HG03354 (cell line): ENCODE measurements around the gene S100PBP.

Experiments used
- ATAC-seq: cut with Tn5 transposase; IDR thresholded peaks from one replicate; pipeline ENCODE4 v1.9.1; 2021; ENCODE audit warnings: mild to moderate bottlenecking; ENCODE audit not compliant: unreplicated experiment, poor library complexity, severe bottlenecking

S100PBP gene

DNA sequence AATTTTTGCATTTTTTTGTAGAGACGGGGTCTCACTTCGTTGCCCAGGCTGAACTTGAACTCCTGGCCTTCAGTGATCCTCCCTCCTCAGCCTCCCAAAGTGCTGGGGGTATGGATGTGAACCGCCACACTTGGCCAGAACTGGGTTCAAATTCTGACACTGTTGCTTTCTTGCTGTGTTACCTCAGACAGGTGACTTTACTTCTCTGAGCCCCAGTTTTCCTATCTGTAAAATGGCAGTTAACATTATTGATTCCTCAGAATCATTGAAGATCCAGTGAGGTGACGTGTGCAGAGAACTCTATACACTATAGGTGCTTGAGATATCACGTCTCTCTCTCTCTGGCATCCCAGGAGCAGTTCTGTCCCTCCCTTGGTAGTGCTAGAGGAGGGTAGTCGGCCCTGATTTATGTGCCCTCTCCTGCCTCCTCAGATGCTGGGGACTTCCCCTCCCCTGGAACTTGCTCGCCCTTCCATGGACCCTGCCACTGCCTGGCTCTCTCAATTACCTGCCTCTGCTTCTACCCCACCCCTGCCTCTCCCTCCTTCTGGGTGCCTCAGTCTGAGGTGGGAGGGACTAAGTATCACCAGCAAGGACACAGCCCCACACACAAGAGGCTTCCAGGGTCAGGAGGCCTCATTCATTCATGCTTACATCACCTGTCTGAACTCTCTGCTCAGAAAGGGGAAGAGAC is 66.0 kb downstream of the S100PBP start:
- no peak for ATAC-seq

DNA sequence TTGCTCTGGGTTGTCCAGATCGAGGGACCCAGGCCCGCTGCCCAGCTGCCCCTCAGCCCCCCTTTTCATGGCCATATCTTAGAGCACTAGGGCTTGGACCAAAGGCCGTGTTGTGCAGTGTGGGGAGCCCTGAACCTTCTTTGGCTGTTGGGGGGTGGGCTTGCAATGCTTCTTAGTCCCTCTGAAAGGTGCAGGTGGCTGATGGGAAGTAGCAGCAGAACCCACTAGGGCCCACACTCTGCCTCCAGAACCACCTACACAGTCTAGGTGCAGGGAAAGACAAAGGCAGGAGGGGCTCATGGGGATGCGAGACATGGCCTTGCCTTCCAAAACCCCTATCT is 66.5 kb downstream of the S100PBP start:
- ATAC-seq: no peak

DNA sequence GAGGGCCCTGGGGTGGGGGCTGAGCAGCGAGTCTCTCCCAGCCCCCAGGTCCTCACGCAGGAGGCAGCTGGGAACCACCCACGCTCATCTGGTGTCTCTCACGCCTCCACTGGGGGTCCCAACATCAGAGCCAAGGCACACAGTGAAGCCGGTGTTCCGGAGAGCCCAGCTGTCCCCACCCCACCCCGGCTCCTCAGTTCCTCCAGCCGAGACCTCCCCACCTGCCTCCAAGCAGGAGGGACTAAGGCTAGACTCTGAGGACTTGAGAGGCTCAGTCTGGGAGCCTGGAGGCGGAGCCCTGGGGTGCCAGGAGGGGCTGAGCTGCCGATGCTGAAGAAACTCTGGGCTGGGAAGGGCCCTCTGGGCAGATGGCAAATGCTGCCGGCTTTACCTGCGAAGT is 67.3 kb downstream of the S100PBP start:
- ATAC-seq: no peak

DNA sequence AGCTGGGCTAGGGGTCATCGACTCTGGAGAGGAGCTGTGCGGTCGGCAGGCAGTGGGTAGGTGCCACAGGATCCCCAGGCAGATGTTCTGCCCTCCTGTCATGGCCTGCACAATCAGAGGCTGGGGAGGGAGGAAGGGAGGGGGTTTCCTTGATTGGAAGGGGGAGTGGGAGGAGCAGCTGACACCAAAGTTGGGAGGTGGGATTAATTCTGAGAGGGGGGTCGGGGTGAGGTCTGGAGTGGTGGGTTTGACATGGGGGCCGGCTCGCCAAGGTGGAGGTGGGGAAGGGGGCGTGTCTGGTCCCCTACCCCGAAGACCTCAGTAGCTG is 68.2 kb downstream of the S100PBP start:
- ATAC-seq: no peak

DNA sequence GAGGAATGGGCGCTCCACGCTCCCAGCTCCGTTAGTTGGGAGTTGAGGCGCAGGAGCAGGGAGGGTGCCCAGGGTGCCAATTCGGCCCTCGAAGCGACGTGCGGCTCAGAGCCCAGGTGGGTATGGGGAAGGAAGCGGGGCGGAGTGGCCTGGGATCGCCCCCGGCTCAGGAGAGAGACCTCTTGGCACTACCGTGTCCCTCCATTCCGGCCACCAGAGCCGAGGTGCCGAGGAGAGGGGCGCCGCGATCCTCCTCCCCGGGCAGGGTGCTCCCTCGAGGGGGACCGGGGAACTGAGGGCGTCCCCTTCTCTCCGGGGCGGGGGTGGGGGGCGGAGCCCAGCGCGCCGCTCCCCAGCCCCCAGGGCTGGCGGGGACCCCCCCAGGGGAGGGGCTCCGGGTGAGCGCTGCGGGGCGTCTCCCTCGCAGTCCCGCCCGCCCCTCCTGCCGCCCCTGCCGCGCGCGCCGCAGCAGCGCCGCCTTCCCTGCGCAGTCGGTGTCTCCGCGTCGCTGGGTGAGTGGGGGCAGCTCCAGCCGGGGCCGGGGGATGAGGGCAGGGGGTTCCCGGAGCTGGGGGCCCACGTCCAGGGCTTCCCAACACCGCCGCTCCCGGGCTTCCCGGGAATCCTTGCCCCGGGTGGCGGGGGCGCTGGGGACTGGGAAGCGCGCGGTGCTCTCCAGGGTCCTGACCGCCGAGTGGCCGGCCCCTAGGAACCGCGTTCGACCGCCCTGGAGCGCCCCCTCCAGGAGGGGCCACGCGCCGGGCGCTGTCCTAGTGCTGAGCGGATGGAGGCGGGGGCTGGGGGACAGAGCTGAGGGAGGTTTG is 68.8 kb downstream of the S100PBP start, which contains the start of gene HPCA:
Gene HPCA, plus strand, starts transcription at position 488 of the 824 bp plus-strand sequence. CDS start 2,408 bp downstream, outside the sequence.
- ATAC-seq: no peak

DNA sequence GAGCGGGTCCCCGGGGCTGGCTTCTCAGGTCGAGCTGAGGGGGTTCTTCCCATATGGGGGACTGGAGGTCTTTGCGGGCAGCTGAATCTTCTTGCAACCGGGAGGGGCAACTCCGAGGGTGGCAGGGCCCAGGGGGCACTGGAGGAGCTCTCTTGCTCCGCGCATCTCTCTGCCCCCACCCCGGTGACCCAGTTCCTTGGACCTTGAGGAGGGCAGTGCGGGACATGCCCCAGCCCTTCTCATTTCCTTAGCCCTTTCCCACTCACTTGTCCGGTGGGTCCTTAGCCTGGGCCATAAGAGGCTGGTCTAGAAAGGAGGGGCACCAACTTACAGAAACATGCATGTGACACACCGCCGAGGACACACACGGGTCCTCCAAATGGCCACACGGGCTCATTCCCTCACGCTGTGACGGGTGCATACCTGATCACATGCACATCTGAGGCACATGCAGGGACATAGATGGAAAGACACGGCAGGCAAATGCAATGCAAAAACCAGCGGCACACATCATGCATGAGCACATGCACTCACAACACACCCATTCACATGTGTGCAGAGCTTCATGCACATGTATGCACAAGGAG is 69.5 kb downstream of the S100PBP start:
- no peak for ATAC-seq

DNA sequence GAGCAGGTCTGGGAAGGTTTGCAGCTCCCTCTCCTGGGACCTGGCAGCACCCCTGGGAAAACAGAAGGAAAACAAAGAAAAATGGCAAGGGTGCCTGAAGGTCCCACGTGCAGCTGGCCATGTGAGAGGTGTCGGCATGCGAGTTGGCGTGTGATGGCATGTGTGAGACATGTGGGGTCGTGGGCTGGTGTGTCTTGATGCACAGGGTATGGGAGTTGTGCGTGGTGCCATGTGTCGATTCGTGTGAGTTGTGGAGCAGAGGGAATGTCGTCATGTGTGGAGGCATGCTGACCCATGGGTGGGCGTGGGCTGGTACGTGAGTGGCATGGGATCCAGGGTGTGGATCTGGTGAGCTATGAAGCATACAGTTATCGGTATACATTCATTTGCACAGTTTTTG is 70.2 kb downstream of the S100PBP start:
- ATAC-seq: no peak

DNA sequence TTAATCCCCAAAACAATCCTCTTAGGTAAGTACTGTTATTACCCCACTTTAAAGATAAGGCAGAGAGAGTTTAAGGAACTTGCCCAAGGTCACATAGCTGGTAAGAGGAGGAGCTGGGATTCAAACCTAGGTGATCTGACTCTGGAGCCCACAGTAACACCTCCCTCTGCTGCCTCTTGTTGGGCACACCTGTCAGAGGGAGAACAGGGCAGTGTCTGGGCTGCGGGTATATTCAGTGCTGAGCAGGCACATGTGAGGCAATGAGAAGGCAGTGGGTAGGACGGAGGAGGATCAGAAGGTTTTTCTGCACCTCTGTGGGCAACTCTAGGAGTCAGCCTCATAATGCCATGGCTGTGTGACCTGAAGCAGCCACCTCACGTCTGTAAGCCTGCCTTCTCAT is 70.7 kb downstream of the S100PBP start:
- ATAC-seq: no peak

DNA sequence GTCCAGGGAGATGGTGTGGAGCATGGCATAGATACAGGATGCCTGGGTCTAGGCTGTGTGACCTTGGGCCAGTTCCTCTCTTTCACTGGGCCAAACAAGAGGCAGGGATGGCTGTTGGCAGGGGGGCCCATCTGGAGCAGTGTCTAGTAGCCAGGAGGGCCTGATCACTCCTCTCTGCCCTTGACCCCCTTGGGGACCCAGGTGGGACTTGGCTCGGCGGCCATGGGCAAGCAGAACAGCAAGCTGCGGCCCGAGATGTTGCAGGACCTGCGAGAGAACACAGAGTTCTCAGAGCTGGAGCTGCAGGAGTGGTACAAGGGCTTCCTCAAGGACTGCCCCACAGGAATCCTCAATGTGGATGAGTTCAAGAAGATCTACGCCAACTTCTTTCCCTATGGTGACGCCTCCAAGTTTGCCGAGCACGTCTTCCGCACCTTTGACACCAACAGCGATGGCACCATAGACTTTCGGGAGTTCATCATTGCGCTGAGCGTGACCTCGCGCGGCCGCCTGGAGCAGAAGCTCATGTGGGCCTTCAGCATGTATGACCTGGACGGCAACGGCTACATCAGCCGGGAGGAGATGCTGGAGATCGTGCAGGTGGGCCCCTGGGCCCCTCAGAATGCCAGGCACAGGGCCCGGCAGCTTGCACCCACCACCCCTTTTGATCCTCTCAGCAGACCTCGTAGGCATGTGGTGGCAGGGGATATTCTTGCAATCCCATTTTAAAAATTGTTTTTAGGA is 71.4 kb downstream of the S100PBP start:
- no peak for ATAC-seq

DNA sequence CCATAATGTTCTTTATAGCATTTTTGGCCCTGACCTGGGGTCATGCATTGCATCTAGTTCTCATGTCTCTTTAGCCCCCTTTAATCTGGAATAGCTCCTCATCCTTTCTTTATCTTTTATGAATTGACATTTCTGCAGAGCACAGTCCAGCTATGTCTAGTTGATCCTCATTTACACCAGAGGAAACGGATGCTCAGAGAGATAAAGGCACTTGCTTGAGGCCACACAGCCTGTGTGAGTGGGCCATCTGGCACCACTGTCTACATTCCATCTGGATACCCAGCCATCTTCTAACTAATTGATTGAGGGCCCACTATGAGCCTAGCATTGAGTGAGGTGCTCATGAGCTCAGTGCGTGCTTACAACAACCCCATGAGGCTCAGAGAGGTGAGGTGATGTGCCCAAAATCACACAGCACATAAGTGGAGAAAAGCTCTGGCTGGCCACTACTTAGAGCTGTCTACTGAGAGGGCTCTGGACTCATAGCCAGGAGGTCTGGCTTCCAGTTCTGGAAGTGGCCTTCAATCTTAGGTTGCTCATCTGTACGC is 72.4 kb downstream of the S100PBP start:
- no peak for ATAC-seq

DNA sequence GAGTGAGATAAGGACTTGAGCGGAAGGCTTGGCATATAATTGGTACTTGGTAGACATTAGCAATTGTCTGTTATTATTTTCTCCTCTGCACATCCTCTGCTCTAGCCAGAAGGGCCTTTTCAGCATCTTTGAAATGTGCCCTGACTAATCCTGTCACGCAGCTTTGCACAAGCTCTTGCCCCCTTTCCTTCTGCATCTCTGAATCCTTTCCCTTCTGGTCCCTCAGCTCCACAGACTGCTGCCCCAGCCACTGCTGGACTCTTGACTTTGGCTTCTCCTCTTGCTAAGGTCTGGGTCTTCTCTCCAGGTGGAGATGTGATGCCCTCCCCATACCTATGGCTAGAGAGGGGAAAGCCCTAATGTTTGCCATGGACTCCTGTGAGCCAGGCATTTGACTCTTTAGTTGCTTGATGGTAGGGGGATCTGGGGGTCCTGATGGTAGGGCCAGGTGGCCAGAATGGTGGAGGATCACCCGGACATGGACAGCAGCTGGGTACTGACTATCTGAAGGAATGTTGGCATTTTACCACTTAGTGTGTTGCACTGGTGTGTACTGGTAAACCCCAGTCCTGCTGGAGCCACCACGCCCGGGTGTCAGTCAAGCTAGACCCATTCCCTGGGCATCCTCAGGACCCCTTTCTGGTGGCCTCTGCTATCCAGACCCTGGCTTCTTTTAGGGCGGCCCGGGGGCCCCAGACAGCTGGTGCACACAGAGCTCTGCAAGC is 73.2 kb downstream of the S100PBP start:
- ATAC-seq: no peak

DNA sequence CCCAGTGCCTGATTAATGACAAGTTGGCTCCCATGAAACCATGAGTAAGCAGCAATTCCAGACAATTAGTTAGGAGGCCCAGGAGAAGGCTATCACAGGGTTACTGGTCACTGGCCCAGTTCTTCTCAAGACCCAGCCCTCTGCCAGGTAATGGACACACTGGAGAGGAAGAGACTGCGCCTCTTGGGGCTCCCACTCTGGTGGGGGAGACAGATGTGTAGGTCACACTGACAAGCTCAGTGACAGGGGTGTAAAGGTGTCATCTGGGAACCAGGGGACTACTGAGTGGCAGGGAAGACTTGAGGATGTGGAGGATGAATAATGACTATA is 73.8 kb downstream of the S100PBP start:
- ATAC-seq: no peak

DNA sequence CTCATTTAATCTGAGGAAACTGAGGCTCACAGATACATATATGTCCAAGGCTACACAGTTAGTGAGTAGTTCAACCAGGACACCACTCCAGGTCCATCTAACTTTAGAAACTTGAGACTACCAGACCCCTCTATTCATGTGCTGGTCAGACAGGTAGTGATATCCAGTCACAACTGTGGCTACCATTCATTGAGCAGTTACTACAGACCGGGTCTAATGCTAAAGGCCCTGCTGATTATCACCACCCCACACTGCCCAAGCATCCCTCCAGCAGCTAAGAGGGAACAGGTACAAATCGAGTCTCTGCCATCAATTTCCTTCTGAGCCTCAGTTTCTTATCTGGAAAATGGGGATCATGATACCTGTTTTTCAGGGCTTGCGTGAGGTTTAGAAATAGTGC is 74.2 kb downstream of the S100PBP start:
- no peak for ATAC-seq

DNA sequence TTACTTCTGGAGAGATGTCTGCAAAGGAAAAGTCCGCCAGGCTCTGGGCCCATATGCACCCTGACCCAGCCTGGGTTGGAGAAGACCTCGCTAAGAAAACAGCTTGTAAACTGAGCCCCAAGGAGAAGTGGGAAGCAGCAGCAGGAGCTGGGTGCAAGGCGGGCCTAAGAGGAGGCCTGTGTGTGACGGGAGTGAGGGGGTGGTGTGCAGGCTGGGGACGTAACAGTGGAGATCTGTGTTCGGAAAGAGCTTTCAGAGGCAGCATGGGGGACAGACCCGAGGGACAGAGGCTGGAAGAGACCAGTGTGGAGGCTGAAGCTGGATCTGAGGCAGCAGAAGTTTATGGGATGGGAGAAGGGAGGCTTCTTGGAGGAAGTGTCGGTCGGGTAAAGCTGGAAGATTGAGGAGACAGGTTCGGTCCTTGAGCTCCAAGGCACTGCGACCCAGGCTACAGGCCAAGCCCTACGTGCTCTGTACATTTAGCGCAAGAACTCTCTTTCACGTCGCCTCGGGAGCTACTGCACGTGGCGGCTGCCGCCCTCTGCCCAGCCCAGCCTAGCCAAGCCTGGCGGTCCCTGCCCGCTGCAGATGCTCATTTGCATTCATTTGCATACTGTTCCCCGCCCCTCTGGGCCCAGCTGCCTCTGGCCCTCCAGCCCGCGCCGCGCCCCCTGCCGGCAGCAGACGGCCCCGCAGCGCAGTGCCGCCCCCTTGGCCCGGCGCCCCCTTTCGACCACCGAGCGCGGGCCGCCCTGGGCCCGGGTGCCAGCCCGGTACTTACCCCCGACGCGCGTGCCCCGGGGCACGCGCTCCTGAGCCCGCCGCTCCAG is 75.1 kb downstream of the S100PBP start:
- no peak for ATAC-seq

DNA sequence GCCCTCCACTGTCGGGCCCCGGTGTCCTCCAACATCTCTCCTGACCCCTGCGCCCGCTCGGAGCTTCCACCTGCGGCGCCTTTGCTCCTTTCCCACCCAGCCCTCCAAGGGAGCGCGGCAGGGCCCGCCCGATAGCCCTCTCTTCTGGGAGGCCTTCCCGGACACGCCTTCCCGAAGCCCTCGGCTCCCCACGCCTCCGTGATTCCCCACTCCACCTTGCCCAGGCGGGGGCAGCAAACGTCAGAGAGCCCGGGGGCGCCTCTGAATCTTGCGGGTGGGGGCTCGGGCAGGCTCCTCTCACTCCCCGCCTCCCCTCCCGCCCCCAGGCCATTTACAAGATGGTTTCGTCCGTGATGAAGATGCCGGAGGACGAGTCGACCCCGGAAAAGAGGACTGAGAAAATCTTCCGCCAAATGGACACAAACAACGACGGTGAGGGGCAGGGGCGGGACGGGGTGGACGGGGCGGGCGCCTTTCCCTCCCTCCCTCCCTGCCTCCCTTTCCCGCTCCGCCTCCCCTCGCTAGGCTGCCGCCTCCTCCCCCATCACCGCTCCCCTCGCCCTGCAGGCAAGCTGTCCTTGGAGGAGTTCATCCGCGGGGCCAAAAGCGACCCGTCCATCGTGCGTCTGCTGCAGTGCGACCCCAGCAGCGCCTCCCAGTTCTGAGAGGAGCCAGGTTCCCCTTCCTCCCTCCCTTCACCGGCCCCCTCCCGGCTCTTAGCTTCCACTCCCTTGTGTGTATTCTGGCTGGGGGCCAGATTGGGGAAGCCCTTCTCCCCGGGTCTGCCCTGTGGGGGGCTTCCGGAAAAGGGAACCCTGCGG is 76.0 kb downstream of the S100PBP start:
- no peak for ATAC-seq

DNA sequence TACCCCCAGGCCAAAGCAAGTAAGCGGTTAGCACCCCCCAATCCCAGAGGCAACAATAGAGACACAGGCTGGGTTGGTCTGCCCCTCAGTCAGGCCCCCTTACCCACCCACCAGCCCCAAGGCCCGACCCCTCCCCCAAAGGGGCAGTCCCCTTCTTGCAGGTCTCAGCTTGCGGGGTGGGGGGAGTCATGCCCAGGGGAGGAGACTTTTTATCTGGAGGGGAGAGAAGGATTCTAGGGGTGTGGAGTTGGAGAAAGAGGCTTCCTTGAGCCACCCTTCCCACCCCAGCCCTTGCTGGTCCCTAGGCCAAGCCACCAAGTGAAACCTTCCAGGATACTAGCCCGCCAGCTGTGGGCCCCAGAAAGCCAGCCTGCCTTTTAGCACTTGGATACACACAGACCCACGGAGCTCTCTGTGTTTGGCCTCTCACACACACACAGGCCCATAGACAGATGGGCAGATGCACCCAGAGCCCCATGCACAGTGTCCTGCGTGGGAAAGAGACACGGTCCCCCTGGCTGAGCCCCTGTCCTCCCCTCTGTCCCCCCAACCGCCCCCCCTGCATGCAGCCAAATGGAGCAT is 76.7 kb downstream of the S100PBP start:
- ATAC-seq: no peak

DNA sequence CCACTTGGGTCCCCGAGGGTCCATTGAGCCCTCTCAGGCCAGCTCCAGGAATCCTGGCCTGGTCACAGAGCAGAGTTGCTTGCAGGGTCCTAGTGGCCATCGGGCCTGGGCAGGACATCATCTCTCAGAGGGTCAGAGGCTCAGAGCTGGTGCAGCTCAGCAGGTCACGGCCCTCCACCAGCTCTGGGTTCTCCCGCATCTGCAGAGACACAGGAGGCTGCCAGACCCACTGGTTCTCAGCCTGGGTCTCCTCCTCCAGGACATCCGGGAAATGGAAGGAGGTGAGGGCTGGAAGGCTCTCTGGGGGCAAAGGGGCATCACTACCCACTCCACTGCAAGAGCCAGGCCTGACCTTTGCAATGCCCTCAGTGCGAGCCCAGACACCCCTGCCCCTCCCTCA is 77.2 kb downstream of the S100PBP start:
- ATAC-seq: no peak
